Ureter (tissue), 1 donor: ENCODE data around the gene FOSB. TPM values are rescaled to one million over a fixed set of nuclear protein-coding genes. Genes with fewer than 3 reads are reported as not detected.
A peak's percentile ranks its signal among the peaks of the same experiment; 100 is the strongest.

Source experiments
- DNase-seq: peaks from one replicate; pipeline ENCODE4 v3.0.0-alpha.2; 2020; ENCODE audit warnings: low spot score
- total RNA-seq: library from RNA; stranded (reverse); gene quantifications from one replicate; pipeline ENCODE4 v1.2.4, GENCODE V29; 2023
- donor health status: DM: yes; HTN: yes; CAD: no.

Gene FOSB
- total RNA-seq, 1 donor from 2014 or later, result 1.5 TPM

GRCh38 chr19:45442778-45443461 lies 24.9 kb upstream of the FOSB start:
- no peak for DNase-seq

GRCh38 chr19:45443462-45444317 lies 24.1 kb upstream of the FOSB start:
- peak; percentile 94 for DNase-seq

- DNase-seq, result peak; percentile 90
Observed at GRCh38 chr19:45444318-45445041, 23.3 kb upstream of the FOSB start.

- no peak for DNase-seq
Observed at GRCh38 chr19:45445139-45445538, 22.7 kb upstream of the FOSB start.

- no peak for DNase-seq
Observed at GRCh38 chr19:45446295-45446694, 21.5 kb upstream of the FOSB start.

GRCh38 chr19:45446944-45447343 lies 20.9 kb upstream of the FOSB start:
- peak; percentile 88 for DNase-seq

- DNase-seq, result no peak
Observed at GRCh38 chr19:45448425-45448756, 19.4 kb upstream of the FOSB start.

GRCh38 chr19:45448887-45449299 lies 18.9 kb upstream of the FOSB start:
- peak; percentile 61 for DNase-seq

- DNase-seq, result no peak
Observed at GRCh38 chr19:45450012-45450333, 17.8 kb upstream of the FOSB start.

GRCh38 chr19:45451131-45451849 lies 16.5 kb upstream of the FOSB start:
- DNase-seq, result peak; percentile 59

GRCh38 chr19:45451850-45452387 lies 15.9 kb upstream of the FOSB start:
- DNase-seq, result no peak

GRCh38 chr19:45455707-45456499 lies 11.9 kb upstream of the FOSB start:
- DNase-seq, result peak; percentile 95

- no peak for DNase-seq
Observed at GRCh38 chr19:45456500-45456815, 11.3 kb upstream of the FOSB start.

- DNase-seq, result no peak
Observed at GRCh38 chr19:45457776-45458175, 10.0 kb upstream of the FOSB start.

GRCh38 chr19:45460807-45461347 lies 6.9 kb upstream of the FOSB start:
- DNase-seq, result no peak

- DNase-seq, result no peak
Observed at GRCh38 chr19:45462174-45462573, 5.6 kb upstream of the FOSB start.

- DNase-seq, result no peak
Observed at GRCh38 chr19:45463241-45463640, 4.6 kb upstream of the FOSB start.

- DNase-seq, result no peak
Observed at GRCh38 chr19:45464274-45464673, 3.5 kb upstream of the FOSB start.

GRCh38 chr19:45464852-45465441 lies 2.8 kb upstream of the FOSB start:
- DNase-seq, result no peak

GRCh38 chr19:45467115-45467455 lies 711 bp upstream of the FOSB start:
- DNase-seq, result no peak
